CD4-positive, alpha-beta T cell (primary cell): Measurements from ENCODE around the gene GLTP. TPM values are rescaled to one million over a fixed set of nuclear protein-coding genes. Genes with fewer than 3 reads are reported as not detected.

Experiments used
- ATAC-seq: fragments of 200-7000 bp; cut with Tn5 transposase; one replicate; pipeline ENCODE4 v1.10.0; 2022; ENCODE audit warnings: mild to moderate bottlenecking; ENCODE audit not compliant: poor library complexity
- CTCF ChIA-PET: fragments of 350-600 bp; sonication (Branson Sonifier 250); formaldehyde crosslinking; loops from one replicate; lab custom pipeline; 2021; ENCODE audit warnings: antibody characterized with exemption, inconsistent platforms; lab: Charles Lee
- POLR2A ChIA-PET: fragments of 350-600 bp; sonication (Branson Sonifier 250); formaldehyde crosslinking; loops from one replicate; lab custom pipeline; 2021; ENCODE audit warnings: antibody characterized with exemption, inconsistent platforms; lab: Charles Lee
- DNase-seq, 14 experiments: peaks; one replicate each; pipeline ENCODE4 v3.0.0-alpha.2; 2013 to 2020; ENCODE audit warnings: mixed read lengths in 2 of 14
- H3K27ac ChIP-seq, 2 donors: one replicate each; pipeline versions ENCODE4 v1.5.1 to v1.7.0; 2013; ENCODE audit warnings: low read length in 2 of 2, low read depth in 1 of 2, mild to moderate bottlenecking in 1 of 2
- H3K27me3 ChIP-seq, 2 experiments: 1 replicate in 1 of 2; 2 replicates in 1 of 2; pipeline versions ENCODE4 v1.6.1 to v1.7.0; 2013; ENCODE audit warnings: low read length in 2 of 2, control low read depth in 1 of 2, mild to moderate bottlenecking in 1 of 2, moderate library complexity in 1 of 2; ENCODE audit not compliant: insufficient read depth in 2 of 2, control insufficient read depth in 1 of 2
- H3K36me3 ChIP-seq: one replicate; pipeline ENCODE4 v1.6.1; 2013; ENCODE audit warnings: low read length, control low read depth; ENCODE audit not compliant: insufficient read depth
- H3K4me1 ChIP-seq: one replicate; pipeline ENCODE4 v1.6.1; 2013; ENCODE audit warnings: low read length, control low read depth; ENCODE audit not compliant: insufficient read depth
- H3K4me3 ChIP-seq: one replicate; pipeline ENCODE4 v1.5.1; 2013; ENCODE audit warnings: mild to moderate bottlenecking, low read length, moderate library complexity
- H3K9me3 ChIP-seq, 2 experiments: 1 replicate in 1 of 2; 2 replicates in 1 of 2; pipeline versions ENCODE4 v1.6.1 to v1.7.0; 2013; ENCODE audit warnings: low read length in 2 of 2, mild to moderate bottlenecking in 2 of 2, control low read depth in 1 of 2, moderate library complexity in 1 of 2; ENCODE audit not compliant: control insufficient read depth in 1 of 2, insufficient read depth in 1 of 2
- H3K27ac Mint-ChIP-seq: one replicate; pipeline ENCODE4 v1.8.0; 2020; ENCODE audit warnings: mixed read lengths
- H3K27me3 Mint-ChIP-seq: one replicate; pipeline ENCODE4 v1.8.0; 2021; ENCODE audit warnings: mixed read lengths
- H3K36me3 Mint-ChIP-seq: one replicate; pipeline ENCODE4 v1.8.0; 2021; ENCODE audit warnings: low read depth, mixed read lengths
- H3K4me1 Mint-ChIP-seq: one replicate; pipeline ENCODE4 v1.8.0; 2021; ENCODE audit warnings: low read depth, mixed read lengths
- H3K4me3 Mint-ChIP-seq: one replicate; pipeline ENCODE4 v1.8.0; 2020; ENCODE audit warnings: mild to moderate bottlenecking, mixed read lengths
- H3K9me3 Mint-ChIP-seq: one replicate; pipeline ENCODE4 v1.8.0; 2020; ENCODE audit warnings: mixed read lengths
- intact Hi-C, 2 experiments: fragments of 100-400 bp; cut with DNase I in 1 of 2; cut with micrococcal nuclease in 1 of 2; formaldehyde crosslinking; loops; one replicate each; pipeline versions ENCODE4 v1.15.1 to v1.9.0; 2023 to 2025; cut with DNase I, micrococcal nuclease
- total RNA-seq, 174 experiments: library from RNA in 2 of 174; stranded (reverse) in 2 of 174; gene quantifications; one replicate each; pipeline ENCODE4 v1.2.3 and lab custom pipeline; 2021 to 2026
- TF ChIP-seq, protein P1 (sequence below): fragments of 200-600 bp; IDR thresholded peaks from one replicate; pipeline ENCODE4 v1.8.0; 2022; ENCODE audit warnings: antibody characterized with exemption, mild to moderate bottlenecking

The GLTP gene
- total RNA-seq, 2 experiments from 2014 or later, result 24.8 to 25.2 TPM

DNA sequence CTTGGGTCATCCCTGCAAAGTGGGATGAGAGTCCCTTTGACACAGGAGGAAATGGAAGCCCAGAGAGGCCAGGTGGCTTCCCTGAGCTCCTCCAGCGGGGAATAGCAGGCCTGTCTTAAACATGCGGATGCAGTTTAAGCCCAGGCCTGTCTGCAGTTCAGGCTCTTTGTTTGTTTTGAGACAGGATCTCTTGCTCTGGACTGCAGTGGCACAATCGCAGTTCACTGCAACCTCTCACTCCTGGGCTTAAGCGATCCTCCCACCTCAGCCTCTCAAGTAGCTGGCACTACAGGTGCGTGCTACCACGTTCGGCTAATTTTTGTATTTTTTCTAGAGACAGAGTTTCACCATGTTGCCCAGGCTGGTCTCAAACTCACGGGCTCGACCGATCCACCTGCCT is 50.7 kb downstream of the GLTP start:
- DNase-seq, result no peak
- Histone ChIP-seq H3K27ac (no peak overlapping the region), H3K4me3 (no peak overlapping the region), H3K9me3 (no peaks in the 10 kb centered on the region), H3K4me1 (peaks cover 4% of the 10 kb centered on the region), H3K27me3 (peaks cover 12 to 25% of the 10 kb centered on the region in 2 experiments), H3K36me3 (no peaks in the 10 kb centered on the region)
- ChIA-PET CTCF (interaction anchor here (2.1 kb wide), 1 partner anchor 16 kb away, joined by 7 read pairs; no protein-coding TSS in a partner anchor), POLR2A (no interaction called here)
- Mint-ChIP-seq H3K4me1 (peaks cover 4% of the 10 kb centered on the region), H3K4me3 (no peak overlapping the region), H3K9me3 (no peaks in the 10 kb centered on the region), H3K36me3 (no peaks in the 10 kb centered on the region), H3K27ac (no peak overlapping the region), H3K27me3 (peaks cover 31% of the 10 kb centered on the region)
- ATAC-seq, result no peak
- TF ChIP-seq, protein P1, sequence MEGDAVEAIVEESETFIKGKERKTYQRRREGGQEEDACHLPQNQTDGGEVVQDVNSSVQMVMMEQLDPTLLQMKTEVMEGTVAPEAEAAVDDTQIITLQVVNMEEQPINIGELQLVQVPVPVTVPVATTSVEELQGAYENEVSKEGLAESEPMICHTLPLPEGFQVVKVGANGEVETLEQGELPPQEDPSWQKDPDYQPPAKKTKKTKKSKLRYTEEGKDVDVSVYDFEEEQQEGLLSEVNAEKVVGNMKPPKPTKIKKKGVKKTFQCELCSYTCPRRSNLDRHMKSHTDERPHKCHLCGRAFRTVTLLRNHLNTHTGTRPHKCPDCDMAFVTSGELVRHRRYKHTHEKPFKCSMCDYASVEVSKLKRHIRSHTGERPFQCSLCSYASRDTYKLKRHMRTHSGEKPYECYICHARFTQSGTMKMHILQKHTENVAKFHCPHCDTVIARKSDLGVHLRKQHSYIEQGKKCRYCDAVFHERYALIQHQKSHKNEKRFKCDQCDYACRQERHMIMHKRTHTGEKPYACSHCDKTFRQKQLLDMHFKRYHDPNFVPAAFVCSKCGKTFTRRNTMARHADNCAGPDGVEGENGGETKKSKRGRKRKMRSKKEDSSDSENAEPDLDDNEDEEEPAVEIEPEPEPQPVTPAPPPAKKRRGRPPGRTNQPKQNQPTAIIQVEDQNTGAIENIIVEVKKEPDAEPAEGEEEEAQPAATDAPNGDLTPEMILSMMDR, result no peak
- intact Hi-C loops, result no loop called here

- no peak for ATAC-seq
- Mint-ChIP-seq H3K27me3 (peaks cover 26% of the 10 kb centered on the region), H3K27ac (no peak overlapping the region), H3K4me3 (no peak overlapping the region), H3K4me1 (peaks cover 4% of the 10 kb centered on the region), H3K36me3 (no peaks in the 10 kb centered on the region), H3K9me3 (no peaks in the 10 kb centered on the region)
- H3K9me3 ChIP-seq, result no peaks in the 10 kb centered on the region
- TF ChIP-seq, protein P1, result no peak
- peaks cover 12 to 21% of the 10 kb centered on the region in 2 experiments for H3K27me3 ChIP-seq
- no peak for DNase-seq
- ChIA-PET POLR2A (no interaction called here), CTCF (interaction anchor here (2.1 kb wide), 1 partner anchor 16 kb away, joined by 7 read pairs; no protein-coding TSS in a partner anchor)
- H3K36me3 ChIP-seq, result no peaks in the 10 kb centered on the region
- no peak overlapping the region for H3K27ac ChIP-seq
- intact Hi-C loops, result no loop called here
- H3K4me3 ChIP-seq, result no peak overlapping the region
- peaks cover 4% of the 10 kb centered on the region for H3K4me1 ChIP-seq
Measured at GRCh38 chr12:109828754-109829511, 51.4 kb downstream of the GLTP start.

GRCh38 chr12:109827566-109828550 is 52.5 kb downstream of the GLTP start:
- H3K4me1 ChIP-seq, result peaks cover 1% of the 10 kb centered on the region
- H3K36me3 ChIP-seq, result no peaks in the 10 kb centered on the region
- ChIA-PET CTCF (interaction anchor here (1.0 to 2.1 kb wide), 2 partner anchors 17 to 18 kb away, joined by 4 to 7 read pairs; no protein-coding TSS in a partner anchor), POLR2A (no interaction called here)
- H3K27ac Mint-ChIP-seq, result no peak overlapping the region
- H3K27ac ChIP-seq, result no peak overlapping the region
- no peak overlapping the region for H3K4me3 ChIP-seq
- no peaks in the 10 kb centered on the region for H3K9me3 Mint-ChIP-seq
- peaks cover 10 to 12% of the 10 kb centered on the region in 2 experiments for H3K27me3 ChIP-seq
- H3K4me1 Mint-ChIP-seq, result no peaks in the 10 kb centered on the region
- H3K27me3 Mint-ChIP-seq, result peaks cover 21% of the 10 kb centered on the region
- intact Hi-C loops, result no loop called here
- TF ChIP-seq, protein P1, result no peak
- H3K9me3 ChIP-seq, result no peaks in the 10 kb centered on the region
- H3K4me3 Mint-ChIP-seq, result no peak overlapping the region
- H3K36me3 Mint-ChIP-seq, result no peaks in the 10 kb centered on the region
- DNase-seq (peak in 3 of 14 experiments; percentile 32 to 80 (median 70)), ATAC-seq (no peak)
